ENCODE results near the gene ZNF850.
"Not testable (repeated sequence)": the region's sequence is repeated elsewhere in the genome, so short reads cannot be mapped to it uniquely, and the experiment has no call there.

Gene ZNF850

DNA sequence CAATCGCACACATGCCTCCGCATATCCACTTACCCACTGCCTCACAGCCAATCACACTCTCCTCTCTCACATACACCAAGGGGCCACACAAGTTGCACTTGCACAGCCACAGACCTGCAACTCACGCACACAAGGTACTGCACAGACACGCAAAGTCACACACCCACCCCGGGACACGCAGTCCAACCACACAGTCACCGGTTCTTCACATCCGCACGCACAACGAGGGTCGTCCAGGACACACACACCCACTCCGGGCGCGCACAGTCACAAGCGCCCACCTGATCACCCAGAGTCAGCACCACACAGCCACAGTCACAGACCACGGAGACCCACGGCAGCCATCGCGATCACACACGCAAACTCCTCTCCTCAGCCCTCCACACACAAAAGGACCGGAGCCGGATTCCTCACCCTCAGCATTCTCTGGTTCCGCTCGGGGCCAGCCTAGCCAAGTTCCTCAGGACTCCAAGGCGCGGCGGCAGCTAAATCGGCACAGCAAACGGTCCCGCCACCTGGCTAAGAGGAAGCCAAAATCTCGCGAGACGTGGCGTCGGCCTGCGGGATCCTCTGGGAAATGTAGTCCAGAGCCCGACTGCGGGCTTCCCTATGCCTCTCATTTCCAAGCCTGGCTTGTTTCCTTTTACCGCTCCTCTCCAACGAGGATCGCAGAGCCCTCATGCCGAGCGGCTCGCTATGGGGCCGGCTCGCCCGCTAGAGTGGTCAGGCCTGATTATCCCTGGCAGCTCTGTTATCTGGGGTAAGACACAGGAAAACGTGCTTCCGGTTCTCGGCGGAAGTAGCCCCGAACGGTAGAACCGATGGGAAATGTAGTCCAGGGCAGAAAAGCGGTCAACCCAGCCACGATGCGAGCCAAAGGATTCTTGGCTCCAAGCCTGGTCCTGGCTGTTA lies at the start of gene ZNF850:
ZNF850 (minus strand) TSS at position 497 of the 912 bp plus-strand sequence. CDS start 10,201 bp downstream, outside the sequence.
- peak; percentile 90 for DNase-seq

GRCh38 chr19:36821758-36822157 lies 49.2 kb upstream of the ZNF850 start:
- DNase-seq = no peak

DNA sequence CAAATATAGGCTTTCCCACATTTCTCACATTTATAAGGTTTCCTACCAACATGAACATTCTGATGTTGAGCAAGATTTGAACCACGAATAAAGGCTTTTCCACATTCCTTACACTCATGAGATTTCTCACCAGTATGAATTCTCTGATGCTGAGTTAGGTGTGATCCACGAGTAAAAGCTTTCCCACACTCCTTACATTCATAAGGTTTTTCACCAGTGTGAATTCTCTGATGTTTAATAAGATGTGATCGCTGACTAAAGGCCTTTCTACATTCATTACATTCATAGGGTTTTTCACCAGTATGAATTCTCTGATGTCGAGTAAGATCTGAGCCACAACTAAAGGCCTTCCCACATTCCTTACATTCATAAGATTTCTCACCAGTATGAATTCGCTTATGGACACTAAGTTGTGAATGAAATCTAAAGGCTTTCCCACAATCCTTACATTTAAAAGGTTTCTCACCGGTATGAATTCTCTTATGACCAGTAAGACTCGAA lies 46.6 kb upstream of the ZNF850 start:
- no peak for DNase-seq

DNA sequence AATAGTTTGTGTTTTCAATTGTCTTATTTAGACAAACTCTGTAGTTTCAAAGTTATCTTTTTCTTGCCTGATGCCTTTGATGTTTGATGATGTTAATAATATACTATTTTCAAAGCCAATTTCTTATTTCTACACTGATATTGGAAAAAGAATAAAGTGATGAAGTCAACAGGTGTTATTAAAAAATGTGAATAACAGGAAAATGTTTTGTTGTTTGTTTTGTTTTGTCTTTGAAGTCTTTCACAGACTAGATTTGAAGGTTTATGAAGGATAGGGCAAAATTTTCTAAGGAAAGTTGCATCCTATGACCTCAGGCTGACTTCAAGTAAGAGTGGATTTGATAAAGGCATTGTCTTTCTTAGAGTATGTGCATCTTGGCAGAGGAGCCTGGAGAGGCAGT lies 34.4 kb upstream of the ZNF850 start:
- DNase-seq = no peak

DNA sequence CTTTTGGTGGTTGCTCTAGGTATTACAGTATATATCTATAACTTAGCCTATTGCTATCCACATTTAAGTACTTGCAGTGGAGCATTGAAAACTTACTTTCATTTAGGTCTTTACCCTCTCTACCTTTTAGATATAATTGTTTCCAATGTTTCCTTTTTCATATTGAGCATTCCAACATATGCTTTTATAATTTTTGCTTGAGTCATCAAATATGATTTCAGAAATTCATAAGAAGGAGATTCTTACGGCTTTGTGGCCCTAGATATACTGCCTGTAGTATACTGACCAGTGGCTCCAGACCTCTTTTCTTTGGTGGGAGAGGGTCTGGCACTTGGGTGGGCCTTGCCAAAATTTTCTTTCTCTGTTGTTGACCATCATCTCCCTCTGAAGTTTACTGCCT lies 32.8 kb upstream of the ZNF850 start:
- DNase-seq = no peak

- no peak for DNase-seq
These were observed 25.1 kb upstream of the ZNF850 start for GRCh38 chr19:36797786-36798108.

DNA sequence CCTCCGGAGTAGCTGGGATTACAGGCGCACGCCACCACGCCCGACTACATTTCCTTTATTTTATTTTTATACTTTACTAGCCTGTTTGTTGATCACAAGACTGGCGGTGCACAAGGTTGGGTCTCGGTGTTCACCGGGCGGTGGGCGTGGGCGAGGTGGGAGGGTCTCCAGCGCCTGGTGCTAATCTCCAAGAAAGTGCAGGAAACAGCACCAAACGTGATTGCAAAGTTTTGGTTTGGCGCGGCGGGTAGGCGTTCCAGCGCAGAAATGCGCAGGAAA lies 24.0 kb upstream of the ZNF850 start:
- no peak for DNase-seq

GRCh38 chr19:36791420-36792141 lies 19.0 kb upstream of the ZNF850 start:
- DNase-seq = not testable (repeated sequence)

DNA sequence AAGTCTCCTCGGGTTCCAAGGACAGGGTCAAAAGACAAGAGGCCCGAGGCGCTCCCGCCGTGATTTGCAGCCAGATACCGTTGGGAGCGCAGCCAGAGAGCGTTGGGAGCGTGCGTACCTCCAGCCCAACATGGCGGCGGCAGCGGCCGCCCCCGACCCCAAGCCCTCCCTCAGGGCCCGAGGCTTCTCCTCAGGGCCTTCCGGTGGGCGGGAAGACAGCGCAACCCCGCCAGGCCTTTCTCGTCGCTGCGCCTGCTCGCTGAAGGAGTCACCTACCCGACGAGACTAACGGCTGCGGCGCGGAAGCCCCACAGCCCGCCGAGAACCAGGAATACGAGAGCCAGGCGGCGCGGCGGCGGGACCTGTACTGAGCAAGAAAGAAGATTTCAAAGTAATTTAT lies 3.2 kb upstream of the ZNF850 start:
- DNase-seq = no peak

DNA sequence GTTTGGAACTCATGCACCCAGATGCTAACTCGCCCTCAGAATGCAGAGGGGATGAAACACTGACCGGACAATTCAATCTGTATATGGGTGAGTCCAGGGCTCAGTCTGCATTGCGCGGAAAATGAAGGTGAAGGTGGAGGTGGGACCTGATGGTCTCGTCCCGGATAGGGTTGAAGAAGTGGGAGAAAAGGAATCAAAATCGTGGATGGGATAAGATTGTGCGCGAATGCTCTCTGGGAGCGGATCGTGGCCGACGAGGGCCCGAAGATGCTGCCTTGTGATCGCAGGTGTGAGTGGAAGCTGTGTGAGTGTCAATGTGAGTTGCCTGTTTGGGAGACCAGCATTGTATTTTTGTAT lies 594 bp upstream of the ZNF850 start:
- peak; percentile 49 for DNase-seq

DNA sequence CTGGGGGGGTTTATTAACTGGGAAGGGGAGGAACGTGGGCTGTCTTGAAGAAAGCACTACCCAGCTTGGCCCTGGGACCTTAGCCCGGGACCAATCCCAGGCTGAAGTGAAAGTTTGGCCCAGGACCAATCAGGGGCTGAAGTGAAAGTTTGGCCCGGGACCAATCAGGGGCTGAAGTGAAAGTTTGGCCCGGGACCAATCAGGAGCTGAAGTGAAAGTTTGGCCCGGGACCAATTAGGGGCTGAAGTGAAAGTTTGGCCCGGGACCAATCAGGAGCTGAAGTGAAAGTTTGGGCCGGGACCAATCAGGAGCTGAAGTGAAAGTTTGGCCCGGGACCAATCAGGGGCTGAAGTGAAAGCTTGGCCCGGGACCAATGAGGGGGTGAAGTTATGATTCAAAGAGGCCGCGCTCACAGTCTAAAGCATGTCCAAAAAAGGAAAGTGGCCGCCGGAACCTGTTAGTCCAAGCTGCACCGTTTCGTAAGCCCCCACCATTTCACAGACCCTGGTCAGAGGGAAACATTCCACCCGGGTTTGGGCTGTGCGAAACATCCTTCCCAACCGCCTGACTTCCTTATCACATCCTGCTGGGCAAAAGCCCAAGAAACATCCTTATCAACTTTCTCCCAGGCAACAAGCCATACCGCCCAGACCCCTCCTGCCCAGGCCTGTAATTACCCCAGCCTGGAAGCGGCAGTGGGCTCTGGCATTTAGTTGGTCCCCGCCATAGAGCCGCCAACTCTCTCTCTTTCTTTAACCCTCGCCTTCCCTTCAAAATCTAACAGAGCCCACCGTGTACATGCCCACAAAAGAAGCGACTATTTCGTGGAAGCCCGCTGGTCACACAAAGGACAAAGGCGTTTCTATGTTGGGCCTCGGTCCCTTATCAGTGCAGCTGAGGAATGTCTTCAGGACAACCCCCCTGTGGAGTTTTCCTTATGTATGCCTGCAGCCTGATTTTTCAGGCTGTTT lies 1.1 kb downstream of the ZNF850 start:
- DNase-seq = peak; percentile 55

DNA sequence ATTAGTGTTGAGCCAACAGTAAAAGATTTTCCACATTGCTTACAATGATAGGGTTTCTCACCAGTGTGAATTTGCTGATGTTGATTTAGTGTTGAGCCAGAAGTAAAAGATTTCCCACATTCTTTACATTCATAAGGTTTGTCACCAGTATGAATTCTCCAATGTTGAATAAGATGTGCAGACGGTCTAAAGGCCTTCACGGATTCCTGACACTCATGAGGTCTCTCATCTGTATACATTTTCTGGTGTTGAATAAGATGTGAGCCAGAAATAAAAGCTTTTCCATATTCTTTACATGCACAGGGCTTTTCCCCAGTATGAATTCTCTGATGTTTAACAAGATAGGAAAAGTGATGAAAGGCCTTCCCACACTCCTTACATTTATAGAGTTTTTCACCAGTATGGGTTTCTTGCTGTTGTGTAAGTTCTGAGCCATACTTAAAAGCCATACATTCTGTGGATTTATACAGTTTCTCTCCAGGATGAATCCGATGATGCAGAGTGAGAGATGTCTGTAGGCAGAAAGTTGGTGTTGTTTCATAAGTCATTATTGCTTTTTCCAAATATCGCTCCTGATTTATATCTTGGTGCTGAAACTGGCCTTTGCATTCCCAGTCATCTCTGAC lies 22.4 kb downstream of the ZNF850 start:
- DNase-seq = no peak

DNA sequence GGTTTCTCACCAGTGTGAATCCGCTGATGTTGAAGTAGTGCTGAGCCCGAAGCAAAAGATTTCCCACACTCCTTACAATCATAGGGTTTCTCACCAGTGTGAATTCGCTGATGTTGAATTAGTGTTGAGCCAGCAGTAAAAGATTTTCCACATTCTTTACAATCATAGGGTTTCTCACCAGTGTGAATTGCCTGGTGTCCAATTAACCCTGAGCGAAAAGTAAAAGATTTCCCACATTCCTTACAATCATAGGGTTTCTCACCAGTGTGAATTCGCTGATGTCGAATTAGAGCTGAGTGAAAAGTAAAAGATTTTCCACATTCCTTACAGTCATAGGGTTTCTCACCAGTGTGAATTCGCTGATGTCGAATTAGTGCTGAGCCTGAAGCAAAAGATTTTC lies 23.0 kb downstream of the ZNF850 start:
- not testable (repeated sequence) for DNase-seq

DNA sequence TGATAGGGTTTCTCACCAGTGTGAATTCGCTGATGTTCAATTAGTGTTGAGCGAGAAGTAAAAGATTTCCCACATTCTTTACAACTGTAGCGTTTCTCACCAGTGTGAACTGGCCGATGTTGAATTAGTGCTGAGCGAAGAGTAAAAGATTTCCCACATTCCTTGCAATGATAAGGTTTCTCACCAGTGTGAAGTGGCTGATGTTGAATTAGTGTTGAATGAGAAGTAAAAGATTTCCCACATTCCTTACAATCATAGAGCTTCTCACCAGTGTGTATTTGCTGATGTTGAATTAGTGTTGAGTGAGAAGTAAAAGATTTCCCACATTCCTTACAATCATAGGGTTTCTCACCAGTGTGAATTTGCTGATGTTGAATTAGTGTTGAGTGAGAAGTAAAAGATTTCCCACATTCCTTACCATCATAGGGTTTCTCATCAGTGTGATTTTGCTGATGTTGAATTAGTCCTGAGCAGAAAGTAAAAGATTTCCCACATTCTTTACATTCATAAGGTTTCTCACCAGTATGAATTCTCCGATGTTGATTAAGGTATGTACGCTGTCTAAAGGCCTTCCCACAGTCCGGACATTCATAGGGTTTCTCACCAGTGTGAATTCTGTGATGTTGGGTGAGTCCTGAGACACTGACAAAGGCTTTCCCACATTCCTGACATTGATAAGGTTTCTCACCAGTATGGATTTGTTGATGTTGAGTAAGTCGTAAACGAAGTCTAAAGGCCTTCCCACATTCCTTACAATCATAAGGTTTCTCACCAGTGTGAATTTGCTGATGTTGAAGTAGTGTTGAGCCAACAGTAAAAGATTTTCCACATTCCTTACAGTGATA lies 24.0 kb downstream of the ZNF850 start:
- DNase-seq = no peak

- no peak for DNase-seq
These were observed 24.9 kb downstream of the ZNF850 start for GRCh38 chr19:36747750-36748149.

- no peak for DNase-seq
These were observed 26.7 kb downstream of the ZNF850 start for GRCh38 chr19:36745870-36746269.

GRCh38 chr19:36736166-36736565 lies 36.4 kb downstream of the ZNF850 start:
- DNase-seq = not testable (repeated sequence)

GRCh38 chr19:36719687-36720556 lies 52.7 kb downstream of the ZNF850 start:
- no peak for DNase-seq

GRCh38 chr19:36709423-36709822 lies 63.2 kb downstream of the ZNF850 start:
- no peak for DNase-seq

- DNase-seq = no peak
These were observed 65.5 kb downstream of the ZNF850 start for GRCh38 chr19:36707134-36707533.

GRCh38 chr19:36688058-36688457 lies 84.5 kb downstream of the ZNF850 start:
- no peak for DNase-seq

Data from KG1 (cell line).